Measurements from ENCODE around the gene TTC28. TPM values are rescaled to one million over a fixed set of nuclear protein-coding genes. Genes with fewer than 3 reads are reported as not detected.
"Not testable (repeated sequence)": the region's sequence is repeated elsewhere in the genome, so short reads cannot be mapped to it uniquely, and the experiment has no call there.

The TTC28 gene
- total RNA-seq, 4 donors from 2014 or later = 35.6 to 42.6 (median 36.9) TPM

DNA sequence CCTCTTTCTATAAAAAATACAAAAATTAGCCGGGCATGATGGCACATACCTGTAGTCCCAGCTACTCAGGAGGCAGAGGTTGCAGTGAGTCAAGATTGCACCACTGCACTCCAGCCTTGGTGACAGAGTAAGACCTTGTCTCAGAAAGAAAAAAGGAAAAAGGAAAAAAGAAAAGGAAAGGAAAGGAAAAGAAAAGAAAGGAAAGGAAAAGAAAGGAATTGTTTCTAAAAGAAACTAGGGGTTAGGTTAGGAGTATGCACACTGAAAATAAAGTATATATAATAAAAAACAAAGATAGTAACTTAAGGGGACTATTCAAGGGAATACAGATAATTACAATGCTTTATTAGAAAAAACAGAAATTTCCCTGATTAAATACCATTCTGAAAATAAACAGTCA, 50.9 kb downstream of the TTC28 start:
- Histone ChIP-seq H3K4me3 (no peak overlapping the region), H3K4me1 (no peaks in the 10 kb centered on the region), H3K9me3 (no peaks in the 10 kb centered on the region), H3K36me3 (no peaks in the 10 kb centered on the region), H3K27me3 (no peaks in the 10 kb centered on the region), H3K27ac (replicated peaks in 1 of 4) (no peak overlapping the region)
- WGBS = 100% methylated on average over 1 of the region's 1 CpG
- intact Hi-C loops (cut with DNase I) = no loop called here
- no peak for DNase-seq (ENCODE audit: extremely low spot score)
- TF ChIP-seq, protein P1, sequence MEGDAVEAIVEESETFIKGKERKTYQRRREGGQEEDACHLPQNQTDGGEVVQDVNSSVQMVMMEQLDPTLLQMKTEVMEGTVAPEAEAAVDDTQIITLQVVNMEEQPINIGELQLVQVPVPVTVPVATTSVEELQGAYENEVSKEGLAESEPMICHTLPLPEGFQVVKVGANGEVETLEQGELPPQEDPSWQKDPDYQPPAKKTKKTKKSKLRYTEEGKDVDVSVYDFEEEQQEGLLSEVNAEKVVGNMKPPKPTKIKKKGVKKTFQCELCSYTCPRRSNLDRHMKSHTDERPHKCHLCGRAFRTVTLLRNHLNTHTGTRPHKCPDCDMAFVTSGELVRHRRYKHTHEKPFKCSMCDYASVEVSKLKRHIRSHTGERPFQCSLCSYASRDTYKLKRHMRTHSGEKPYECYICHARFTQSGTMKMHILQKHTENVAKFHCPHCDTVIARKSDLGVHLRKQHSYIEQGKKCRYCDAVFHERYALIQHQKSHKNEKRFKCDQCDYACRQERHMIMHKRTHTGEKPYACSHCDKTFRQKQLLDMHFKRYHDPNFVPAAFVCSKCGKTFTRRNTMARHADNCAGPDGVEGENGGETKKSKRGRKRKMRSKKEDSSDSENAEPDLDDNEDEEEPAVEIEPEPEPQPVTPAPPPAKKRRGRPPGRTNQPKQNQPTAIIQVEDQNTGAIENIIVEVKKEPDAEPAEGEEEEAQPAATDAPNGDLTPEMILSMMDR (IDR thresholded peaks at IDR 0.05) = no peak
- TF ChIP-seq POLR2A (IDR thresholded peaks at IDR 0.05; ENCODE audit: low read depth) = no peak

DNA sequence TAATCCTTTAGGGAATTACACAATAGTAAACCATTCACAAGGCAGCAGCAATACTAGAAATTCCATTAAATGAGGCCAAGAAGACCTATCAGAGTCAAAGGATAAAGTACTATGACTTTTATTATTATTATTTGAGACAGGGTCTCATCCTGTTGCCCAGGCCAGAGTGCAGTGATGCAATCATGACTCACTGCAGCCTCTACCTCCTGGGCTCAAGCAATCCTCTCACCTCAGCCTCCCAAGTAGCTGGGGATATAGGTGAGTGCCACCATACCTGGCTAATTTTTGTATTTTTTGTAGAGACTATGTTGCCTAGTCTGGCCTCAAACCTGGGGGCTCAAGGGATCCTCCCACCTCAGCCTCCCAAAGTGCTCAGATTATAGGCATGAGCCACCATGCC, 51.8 kb downstream of the TTC28 start:
- DNase-seq (ENCODE audit: extremely low spot score) = no peak
- Histone ChIP-seq H3K27me3 (no peaks in the 10 kb centered on the region), H3K9me3 (no peaks in the 10 kb centered on the region), H3K4me3 (no peak overlapping the region), H3K27ac (replicated peaks in 1 of 4) (no peak overlapping the region), H3K36me3 (no peaks in the 10 kb centered on the region), H3K4me1 (no peaks in the 10 kb centered on the region)
- TF ChIP-seq POLR2AphosphoS5 (IDR thresholded peaks at IDR 0.05) (no peak), POLR2A (IDR thresholded peaks at IDR 0.05; ENCODE audit: low read depth) (no peak), EP300 (IDR thresholded peaks at IDR 0.05) (no peak)
- TF ChIP-seq, protein P1 (IDR thresholded peaks at IDR 0.05) = no peak
- intact Hi-C loops (cut with DNase I) = no loop called here

DNA sequence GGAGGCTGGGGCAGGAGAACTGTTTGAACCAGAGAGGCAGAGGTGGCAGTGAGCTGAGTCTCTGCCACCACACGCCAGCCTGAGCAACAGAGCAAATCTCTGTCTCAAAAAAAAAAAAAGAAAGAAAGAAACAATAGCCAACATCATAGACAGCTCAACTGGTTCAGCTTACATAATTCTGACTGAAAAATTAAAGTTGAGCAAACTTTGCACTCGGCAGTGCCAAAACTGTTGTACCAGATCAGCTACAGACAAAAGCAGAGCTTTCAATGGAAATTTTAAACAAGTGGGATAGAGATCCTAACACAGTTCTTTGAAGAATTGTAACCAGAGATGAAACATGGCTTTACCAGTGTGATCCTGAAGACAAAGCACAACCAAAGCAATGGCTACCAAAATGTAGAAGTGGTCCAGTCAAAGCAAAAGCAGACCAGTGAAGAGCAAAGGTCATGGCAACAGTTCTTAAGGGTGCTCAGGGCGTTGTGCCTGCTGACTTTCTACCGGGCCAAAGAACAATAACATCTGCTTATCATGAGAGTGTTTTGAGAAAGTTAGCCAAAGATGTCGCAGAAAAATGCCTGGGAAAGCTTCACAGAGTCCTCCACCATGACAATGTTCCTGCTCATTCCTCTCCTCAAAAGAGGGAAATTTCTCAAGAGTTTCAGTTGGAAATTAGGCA, 59.3 kb downstream of the TTC28 start:
- H3K27me3 ChIP-seq = no peaks in the 10 kb centered on the region
- H3K4me1 ChIP-seq = peaks cover 0 to 21% (median 13%) of the 10 kb centered on the region in 4 donors
- DNase-seq (ENCODE audit: extremely low spot score) = no peak
- TF ChIP-seq, protein P1 (IDR thresholded peaks at IDR 0.05) = no peak
- peak in 1 of 2 donors; percentile 11 for TF ChIP-seq POLR2AphosphoS5 (IDR thresholded peaks at IDR 0.05)
- no peaks in the 10 kb centered on the region for H3K9me3 ChIP-seq
- peak overlapping the region; percentile 14 to 59 (median 39) for H3K27ac ChIP-seq (replicated peaks in 1 of 4)
- intact Hi-C loops (cut with DNase I) = no loop called here
- H3K4me3 ChIP-seq = no peak overlapping the region
- no peaks in the 10 kb centered on the region for H3K36me3 ChIP-seq
- WGBS = 63% methylated on average over 5 of the region's 5 CpGs

DNA sequence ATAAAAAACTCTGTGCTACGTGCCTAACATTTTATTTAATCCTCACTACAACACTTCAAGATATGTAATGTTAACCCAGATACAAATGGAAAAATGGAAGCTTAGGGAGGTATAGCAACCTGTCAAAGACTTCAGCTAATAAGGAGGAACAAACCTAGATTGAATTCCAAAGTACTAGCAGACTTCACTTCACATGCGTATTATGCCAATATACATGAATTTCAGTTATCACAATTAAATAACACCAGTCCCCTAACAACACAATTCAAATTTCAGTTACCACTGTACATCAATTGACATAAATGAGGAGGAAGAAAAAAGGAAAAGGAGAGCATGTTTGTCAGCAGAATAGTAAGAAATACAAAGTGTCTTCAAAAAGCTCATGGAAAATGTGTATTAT, 60.4 kb downstream of the TTC28 start:
- DNase-seq (ENCODE audit: extremely low spot score) = no peak
- 77% methylated on average over 2 of the region's 2 CpGs for WGBS
- peaks cover 0 to 21% (median 13%) of the 10 kb centered on the region in 4 donors for H3K4me1 ChIP-seq
- TF ChIP-seq EP300 (IDR thresholded peaks at IDR 0.05) (no peak), POLR2AphosphoS5 (IDR thresholded peaks at IDR 0.05) (no peak), POLR2A (IDR thresholded peaks at IDR 0.05; ENCODE audit: low read depth) (no peak)
- TF ChIP-seq, protein P1 (IDR thresholded peaks at IDR 0.05) = no peak
- no peaks in the 10 kb centered on the region for H3K36me3 ChIP-seq
- peak overlapping the region in 1 of 4 donors; percentile 31 for H3K27ac ChIP-seq (replicated peaks in 1 of 4)
- intact Hi-C loops (cut with DNase I) = no loop called here
- no peaks in the 10 kb centered on the region for H3K27me3 ChIP-seq
- no peaks in the 10 kb centered on the region for H3K9me3 ChIP-seq
- no peak overlapping the region for H3K4me3 ChIP-seq

DNA sequence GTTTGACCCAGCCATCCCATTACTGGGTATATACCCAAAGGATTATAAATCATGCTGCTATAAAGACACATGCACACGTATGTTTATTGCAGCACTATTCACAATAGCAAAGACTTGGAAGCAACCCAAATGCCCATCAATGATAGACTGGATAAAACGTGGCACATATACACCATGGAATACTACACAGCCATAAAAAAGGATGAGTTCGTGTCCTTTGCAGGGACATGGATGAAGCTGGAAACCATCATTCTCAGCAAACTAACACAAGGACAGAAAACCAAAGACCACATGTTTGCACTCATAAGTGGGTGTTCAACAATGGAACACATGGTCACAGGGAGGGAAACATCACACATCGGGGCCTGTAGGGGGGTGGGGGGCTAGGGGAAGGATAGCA, 64.2 kb downstream of the TTC28 start:
- H3K4me3 ChIP-seq; H3K27ac ChIP-seq (replicated peaks in 1 of 4); DNase-seq (ENCODE audit: extremely low spot score); H3K9me3 ChIP-seq; H3K36me3 ChIP-seq; H3K27me3 ChIP-seq; intact Hi-C loops (cut with DNase I): not testable (repeated sequence)
- peaks cover 0 to 12% (median 5%) of the 10 kb centered on the region in 4 donors for H3K4me1 ChIP-seq
- 90% methylated on average over 4 of the region's 4 CpGs for WGBS

All from esophagus muscularis mucosa (tissue), 4 donors.